HEK293 (cell line): ENCODE data around the gene CMTM1.
A peak's percentile ranks its signal among the peaks of the same experiment; 100 is the strongest.

Experiments
- CTCF ChIA-PET: fragments of 350-600 bp; formaldehyde crosslinking; extraction: SDS; loops from one replicate; lab custom pipeline; 2021; ENCODE audit warnings: antibody characterized with exemption; lab: Yijun Ruan, JAX
- POLR2A ChIA-PET: fragments of 300-600 bp; formaldehyde crosslinking; extraction: SDS; loops from one replicate; lab custom pipeline; 2020; ENCODE audit warnings: antibody characterized with exemption, inconsistent platforms; lab: Yijun Ruan, JAX
- H3K27ac ChIP-seq: fragments of 200-500 bp; sonication (Bioruptor generic); 2 replicates; pipeline ENCODE4 v1.5.1; 2014; ENCODE audit warnings: low read depth, low read length, control low read depth, inconsistent platforms; ENCODE audit errors: extremely low read depth
- H3K36me3 ChIP-seq, 2 experiments: fragments of 200-500 bp in 1 of 2; sonication (Bioruptor generic) in 1 of 2; 1 replicate in 1 of 2; 2 replicates in 1 of 2; pipeline ENCODE4 v1.5.1; 2014 to 2017; ENCODE audit warnings: inconsistent platforms in 2 of 2, low read length in 2 of 2; ENCODE audit not compliant: control insufficient read depth in 2 of 2, insufficient read depth in 1 of 2
- H3K4me1 ChIP-seq: fragments of 200-500 bp; sonication (Bioruptor generic); 2 replicates; pipeline ENCODE4 v1.5.1; 2014; ENCODE audit warnings: mild to moderate bottlenecking, low read length, inconsistent platforms; ENCODE audit not compliant: control insufficient read depth, insufficient read depth
- H3K4me3 ChIP-seq: 2 replicates; pipeline ENCODE4 v1.5.1; 2011; ENCODE audit warnings: low read depth, mild to moderate bottlenecking, control low read depth, low read length, moderate library complexity
- H3K9me3 ChIP-seq: fragments of 200-500 bp; sonication (Bioruptor generic); 2 replicates; pipeline ENCODE4 v1.5.1; 2014; ENCODE audit warnings: low read depth, low read length, inconsistent platforms; ENCODE audit not compliant: control insufficient read depth, insufficient read depth
- EGR2 ChIP-seq: fragments of 450-650 bp; formaldehyde crosslinking; IDR thresholded peaks from 2 replicates; pipeline ENCODE4 v1.5.1; 2016; ENCODE audit warnings: low read depth, missing biosample characterization, missing genetic modification characterization
- GLI2 ChIP-seq: fragments of 450-650 bp; formaldehyde crosslinking; IDR thresholded peaks from 2 replicates; pipeline ENCODE4; 2017; ENCODE audit warnings: missing biosample characterization, missing genetic modification characterization, low read depth, borderline replicate concordance
- GLIS2 ChIP-seq: fragments of 450-650 bp; formaldehyde crosslinking; IDR thresholded peaks from 2 replicates; pipeline ENCODE4 v1.5.1; 2016; ENCODE audit warnings: missing biosample characterization, missing genetic modification characterization
- MEIS1 ChIP-seq: sonication (generic); formaldehyde crosslinking; IDR thresholded peaks from 2 replicates; pipeline ENCODE4 v1.8.1; 2022; ENCODE audit warnings: missing genetic modification reagents, mild to moderate bottlenecking, borderline replicate concordance
- MZF1 ChIP-seq: fragments of 450-650 bp; formaldehyde crosslinking; IDR thresholded peaks from 2 replicates; pipeline ENCODE4 v1.5.1; 2017; ENCODE audit warnings: missing biosample characterization, missing genetic modification characterization, borderline replicate concordance
- PRDM1 ChIP-seq: fragments of 450-650 bp; formaldehyde crosslinking; IDR thresholded peaks from 2 replicates; pipeline ENCODE4; 2016; ENCODE audit warnings: missing biosample characterization, missing genetic modification characterization
- ZFP37 ChIP-seq: fragments of 450-650 bp; formaldehyde crosslinking; IDR thresholded peaks from 2 replicates; pipeline ENCODE4 v1.5.1; 2016; ENCODE audit warnings: missing biosample characterization, missing genetic modification characterization
- ZFP69B ChIP-seq: fragments of 450-650 bp; formaldehyde crosslinking; IDR thresholded peaks from 2 replicates; pipeline ENCODE4 v1.5.1; 2016; ENCODE audit warnings: missing biosample characterization, missing genetic modification characterization
- ZNF10 ChIP-seq: fragments of 450-650 bp; formaldehyde crosslinking; IDR thresholded peaks from 2 replicates; pipeline ENCODE4 v1.5.1; 2017; ENCODE audit warnings: missing biosample characterization, missing genetic modification characterization
- ZNF2 ChIP-seq: fragments of 450-650 bp; formaldehyde crosslinking; IDR thresholded peaks from 2 replicates; pipeline ENCODE4 v1.5.1; 2016; ENCODE audit warnings: missing biosample characterization, missing genetic modification characterization
- ZNF221 ChIP-seq: fragments of 450-650 bp; formaldehyde crosslinking; IDR thresholded peaks from 2 replicates; pipeline ENCODE4 v1.5.1; 2017; ENCODE audit warnings: missing biosample characterization, missing genetic modification characterization, borderline replicate concordance
- ZNF423 ChIP-seq: fragments of 450-650 bp; formaldehyde crosslinking; IDR thresholded peaks from 2 replicates; pipeline ENCODE4 v1.5.1; 2016; ENCODE audit warnings: missing biosample characterization, missing genetic modification characterization
- ZNF48 ChIP-seq: fragments of 450-650 bp; formaldehyde crosslinking; IDR thresholded peaks from 2 replicates; pipeline ENCODE4 v1.5.1; 2016; ENCODE audit warnings: missing biosample characterization, missing genetic modification characterization
- ZNF510 ChIP-seq: fragments of 450-650 bp; formaldehyde crosslinking; IDR thresholded peaks from 2 replicates; pipeline ENCODE4 v1.5.1; 2018; ENCODE audit warnings: mild to moderate bottlenecking, missing genetic modification characterization, missing biosample characterization; ENCODE audit not compliant: insufficient replicate concordance
- ZNF529 ChIP-seq: fragments of 450-650 bp; formaldehyde crosslinking; IDR thresholded peaks from 2 replicates; pipeline ENCODE4 v1.5.1; 2017; ENCODE audit warnings: missing genetic modification characterization, missing biosample characterization; ENCODE audit not compliant: insufficient replicate concordance
- ZNF555 ChIP-seq: fragments of 450-650 bp; formaldehyde crosslinking; conservative IDR thresholded peaks from 2 replicates; pipeline ENCODE4 v1.5.1; 2017; ENCODE audit warnings: missing biosample characterization, mild to moderate bottlenecking, missing genetic modification characterization, inconsistent platforms
- ZNF571 ChIP-seq: fragments of 450-650 bp; formaldehyde crosslinking; IDR thresholded peaks from 2 replicates; pipeline ENCODE4 v1.5.0; 2017; ENCODE audit warnings: missing biosample characterization, missing genetic modification characterization
- ZNF629 ChIP-seq: fragments of 450-650 bp; formaldehyde crosslinking; IDR thresholded peaks from 2 replicates; pipeline ENCODE4 v1.5.1; 2017; ENCODE audit warnings: missing biosample characterization, missing genetic modification characterization
- ZNF785 ChIP-seq: fragments of 450-650 bp; formaldehyde crosslinking; IDR thresholded peaks from 2 replicates; pipeline ENCODE4 v1.5.1; 2016; ENCODE audit warnings: missing biosample characterization, missing genetic modification characterization
- ZNF843 ChIP-seq: fragments of 450-650 bp; formaldehyde crosslinking; IDR thresholded peaks from 2 replicates; pipeline ENCODE4 v1.5.1; 2016; ENCODE audit warnings: missing biosample characterization, missing genetic modification characterization
- TF ChIP-seq, protein P1 (sequence below): fragments of 450-650 bp; formaldehyde crosslinking; IDR thresholded peaks from 2 replicates; pipeline ENCODE4 v1.5.1; 2017; ENCODE audit warnings: missing biosample characterization, missing genetic modification characterization
- TF ChIP-seq, protein P2 (sequence below): fragments of 450-650 bp; formaldehyde crosslinking; IDR thresholded peaks from 2 replicates; pipeline ENCODE4 v1.5.1; 2016; ENCODE audit warnings: missing biosample characterization, missing genetic modification characterization
- TF ChIP-seq, protein P3 (sequence below): fragments of 450-650 bp; formaldehyde crosslinking; IDR thresholded peaks from 2 replicates; pipeline ENCODE4 v1.5.1; 2016; ENCODE audit warnings: missing biosample characterization, missing genetic modification characterization

CMTM1 gene

DNA sequence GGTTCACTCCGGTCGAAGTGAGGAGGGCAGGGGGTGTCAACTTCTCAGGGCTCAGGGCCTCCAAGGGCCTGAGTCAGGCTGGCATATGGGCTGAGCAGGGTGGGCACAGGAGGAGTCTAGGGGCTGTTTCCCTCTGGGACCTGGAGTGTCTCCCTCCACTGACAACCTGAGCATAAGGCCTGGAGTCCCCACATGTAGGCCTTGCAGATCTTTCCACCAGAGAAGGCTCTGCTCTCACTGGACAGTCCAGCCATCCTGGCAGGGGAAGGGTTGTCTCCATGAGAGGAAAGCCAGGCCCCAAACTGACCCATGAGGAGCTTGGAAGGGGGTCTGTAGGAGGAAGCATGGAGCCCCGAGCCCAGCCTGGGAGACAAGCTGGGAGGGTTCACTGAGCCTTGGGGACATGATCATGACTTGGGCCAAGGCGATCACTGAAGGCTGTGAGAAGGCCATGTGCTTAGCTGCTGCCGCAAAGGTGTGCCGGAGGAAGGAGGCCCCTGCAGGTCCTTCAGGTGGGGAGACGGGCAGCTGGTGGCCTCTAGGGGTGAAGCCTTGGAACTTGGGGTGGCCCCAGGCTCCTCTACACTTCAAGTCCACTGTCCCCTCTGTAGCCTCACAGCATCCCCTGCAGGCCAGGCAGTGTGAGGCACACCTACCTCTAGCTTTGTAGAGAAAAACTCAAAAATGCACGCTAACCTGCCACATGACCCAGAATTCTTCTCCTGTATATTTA is 22.9 kb downstream of the CMTM1 start (continued):
- TF ChIP-seq, protein P1, sequence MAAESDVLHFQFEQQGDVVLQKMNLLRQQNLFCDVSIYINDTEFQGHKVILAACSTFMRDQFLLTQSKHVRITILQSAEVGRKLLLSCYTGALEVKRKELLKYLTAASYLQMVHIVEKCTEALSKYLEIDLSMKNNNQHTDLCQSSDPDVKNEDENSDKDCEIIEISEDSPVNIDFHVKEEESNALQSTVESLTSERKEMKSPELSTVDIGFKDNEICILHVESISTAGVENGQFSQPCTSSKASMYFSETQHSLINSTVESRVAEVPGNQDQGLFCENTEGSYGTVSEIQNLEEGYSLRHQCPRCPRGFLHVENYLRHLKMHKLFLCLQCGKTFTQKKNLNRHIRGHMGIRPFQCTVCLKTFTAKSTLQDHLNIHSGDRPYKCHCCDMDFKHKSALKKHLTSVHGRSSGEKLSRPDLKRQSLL (tag by site-specific recombination): no peak
- 0 out of 2 replicates have a peak, but pooled peaks have one; percentile 71 for TF ChIP-seq ZNF785
- TF ChIP-seq ZNF2 (tag by site-specific recombination): no peak
- no peak for TF ChIP-seq ZFP37 (tag by site-specific recombination)
- TF ChIP-seq, all 188 proteins: peak for 3

DNA sequence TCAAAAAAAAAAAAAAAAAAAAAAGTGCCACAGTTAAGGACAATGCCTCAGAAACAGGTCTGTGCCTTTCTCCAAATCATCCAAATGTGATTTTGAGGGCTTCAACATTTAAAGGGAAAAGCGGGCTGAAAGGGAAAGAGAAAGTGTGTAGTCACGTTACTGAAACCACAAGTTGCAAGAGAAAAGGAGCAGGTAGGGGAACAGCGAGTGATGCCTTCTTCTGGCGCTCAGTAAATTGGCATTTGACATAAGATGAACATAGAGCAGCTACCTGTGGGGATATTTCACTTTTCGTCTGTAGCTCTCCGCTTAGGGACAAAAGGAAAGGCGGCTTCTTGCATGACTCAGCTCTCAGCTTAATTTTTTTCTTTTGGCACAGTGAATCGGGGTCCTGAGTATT is 24.1 kb downstream of the CMTM1 start:
- Histone ChIP-seq H3K4me3 (no peak overlapping the region), H3K9me3 (no peaks in the 10 kb centered on the region), H3K36me3 (no peaks in the 10 kb centered on the region), H3K4me1 (no peaks in the 10 kb centered on the region), H3K27ac (no peak overlapping the region)
- ChIA-PET CTCF (interaction anchor here (0.6 to 1.8 kb wide), 5 partner anchors 9 to 128 kb away, joined by 3 to 7 read pairs (median 4); no protein-coding TSS in a partner anchor), POLR2A (no interaction called here)
- TF ChIP-seq PRDM1 (peak; percentile 92), GLI2 (no peak)

DNA sequence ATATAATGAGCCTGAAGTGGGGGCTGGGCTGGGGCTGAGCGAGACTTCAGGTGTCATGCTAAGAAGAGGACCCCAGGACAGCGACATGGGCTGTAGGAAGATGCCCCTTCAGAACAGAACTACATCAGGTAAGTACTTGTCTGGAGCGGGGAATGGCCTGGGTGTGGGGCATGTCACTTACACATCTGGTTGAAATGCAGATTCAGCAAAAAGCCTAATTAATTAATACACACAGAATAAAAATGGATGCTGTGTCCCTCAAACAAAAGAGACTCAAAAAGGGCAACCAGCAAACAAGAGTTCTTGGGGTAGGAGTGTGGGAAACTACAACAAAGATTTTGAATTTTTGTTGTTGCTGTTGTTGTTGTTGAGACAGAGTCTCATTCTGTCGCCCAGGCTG is 24.8 kb downstream of the CMTM1 start:
- TF ChIP-seq ZFP37 (tag by site-specific recombination) (no peak), ZNF843 (tag by site-specific recombination) (no peak), ZNF423 (tag by site-specific recombination) (no peak), ZNF629 (tag by site-specific recombination) (no peak), EGR2 (tag by site-specific recombination) (no peak), ZNF221 (tag by site-specific recombination) (no peak), ZNF571 (tag by site-specific recombination) (no peak), ZNF529 (tag by site-specific recombination) (no peak), ZNF510 (tag by site-specific recombination) (no peak), ZNF555 (tag by site-specific recombination) (no peak), ZFP69B (no peak), ZNF10 (no peak), MZF1 (tag by site-specific recombination) (no peak), GLIS2 (no peak), MEIS1 (CRISPR knock-in tag) (no peak), ZNF48 (tag by site-specific recombination) (no peak)
- TF ChIP-seq, protein P2, sequence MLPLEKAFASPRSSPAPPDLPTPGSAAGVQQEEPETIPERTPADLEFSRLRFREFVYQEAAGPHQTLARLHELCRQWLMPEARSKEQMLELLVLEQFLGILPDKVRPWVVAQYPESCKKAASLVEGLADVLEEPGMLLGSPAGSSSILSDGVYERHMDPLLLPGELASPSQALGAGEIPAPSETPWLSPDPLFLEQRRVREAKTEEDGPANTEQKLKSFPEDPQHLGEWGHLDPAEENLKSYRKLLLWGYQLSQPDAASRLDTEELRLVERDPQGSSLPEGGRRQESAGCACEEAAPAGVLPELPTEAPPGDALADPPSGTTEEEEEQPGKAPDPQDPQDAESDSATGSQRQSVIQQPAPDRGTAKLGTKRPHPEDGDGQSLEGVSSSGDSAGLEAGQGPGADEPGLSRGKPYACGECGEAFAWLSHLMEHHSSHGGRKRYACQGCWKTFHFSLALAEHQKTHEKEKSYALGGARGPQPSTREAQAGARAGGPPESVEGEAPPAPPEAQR (tag by site-specific recombination): no peak
- TF ChIP-seq, protein P3, sequence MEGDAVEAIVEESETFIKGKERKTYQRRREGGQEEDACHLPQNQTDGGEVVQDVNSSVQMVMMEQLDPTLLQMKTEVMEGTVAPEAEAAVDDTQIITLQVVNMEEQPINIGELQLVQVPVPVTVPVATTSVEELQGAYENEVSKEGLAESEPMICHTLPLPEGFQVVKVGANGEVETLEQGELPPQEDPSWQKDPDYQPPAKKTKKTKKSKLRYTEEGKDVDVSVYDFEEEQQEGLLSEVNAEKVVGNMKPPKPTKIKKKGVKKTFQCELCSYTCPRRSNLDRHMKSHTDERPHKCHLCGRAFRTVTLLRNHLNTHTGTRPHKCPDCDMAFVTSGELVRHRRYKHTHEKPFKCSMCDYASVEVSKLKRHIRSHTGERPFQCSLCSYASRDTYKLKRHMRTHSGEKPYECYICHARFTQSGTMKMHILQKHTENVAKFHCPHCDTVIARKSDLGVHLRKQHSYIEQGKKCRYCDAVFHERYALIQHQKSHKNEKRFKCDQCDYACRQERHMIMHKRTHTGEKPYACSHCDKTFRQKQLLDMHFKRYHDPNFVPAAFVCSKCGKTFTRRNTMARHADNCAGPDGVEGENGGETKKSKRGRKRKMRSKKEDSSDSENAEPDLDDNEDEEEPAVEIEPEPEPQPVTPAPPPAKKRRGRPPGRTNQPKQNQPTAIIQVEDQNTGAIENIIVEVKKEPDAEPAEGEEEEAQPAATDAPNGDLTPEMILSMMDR (tag by site-specific recombination): no peak
- TF ChIP-seq, all 188 proteins: peak for 0
- POLR2A ChIA-PET: no interaction called here

More for the DNA sequence above, 24.8 kb downstream of the CMTM1 start:
- no peaks in the 10 kb centered on the region for H3K4me1 ChIP-seq
- no peak overlapping the region for H3K27ac ChIP-seq
- CTCF ChIA-PET: interaction anchor here (1.8 kb wide), 1 partner anchor 60 kb away, joined by 7 read pairs; no protein-coding TSS in a partner anchor
- no peak overlapping the region for H3K4me3 ChIP-seq
- no peaks in the 10 kb centered on the region for H3K9me3 ChIP-seq
- no peaks in the 10 kb centered on the region for H3K36me3 ChIP-seq
